ENCODE results near the gene MYRIP.
"Not testable (repeated sequence)": the region's sequence is repeated elsewhere in the genome, so short reads cannot be mapped to it uniquely, and the experiment has no call there.

- not testable (repeated sequence) for TF ChIP-seq EP300, POLR2A (IDR thresholded peaks at IDR 0.05)
These were observed 268.6 kb downstream of the MYRIP start for GRCh38 chr3:40077828-40078492.

Measured in suprapubic skin (tissue), 2 donors.